Stimulated activated CD4-positive, alpha-beta T cell treated with anti-CD3 and anti-CD28 coated beads, Interleukin-1b, Interleukin-23, amount 100 ng/mL, for 4 hours (primary cell): Measurements from ENCODE around the gene ANXA2R.
"Not testable (repeated sequence)": the region's sequence is repeated elsewhere in the genome, so short reads cannot be mapped to it uniquely, and the experiment has no call there.

Experiments
- DNase-seq, 2 donors: peaks; one replicate each; pipeline ENCODE4 v3.0.0-alpha.2; 2020; ENCODE audit warnings: low read depth in 2 of 2

The ANXA2R gene

GRCh38 chr5:43060020-43060419 lies 19.9 kb upstream of the ANXA2R start:
- DNase-seq = not testable (repeated sequence)

- DNase-seq = not testable (repeated sequence)
Observed at GRCh38 chr5:43055098-43055497, 15.0 kb upstream of the ANXA2R start.

DNA sequence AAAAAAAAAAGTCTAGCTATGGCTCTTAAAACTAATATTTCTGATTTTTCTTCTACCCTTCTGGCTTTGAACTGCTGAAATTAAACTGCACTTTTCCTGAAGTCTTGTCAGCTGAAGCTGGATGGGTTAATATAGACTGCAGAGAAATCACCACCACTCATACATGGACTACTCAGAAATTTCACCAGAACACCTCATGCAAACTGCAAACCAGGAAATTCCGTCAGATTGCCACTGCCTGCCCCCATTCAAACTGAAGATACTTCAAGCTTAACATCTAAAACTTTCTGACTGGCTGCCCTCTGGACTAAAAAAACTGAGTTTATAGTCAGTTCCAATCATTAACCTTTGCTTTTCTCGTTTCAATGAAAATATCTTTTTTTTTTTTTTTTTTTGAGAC lies 11.6 kb upstream of the ANXA2R start:
- DNase-seq = no peak

GRCh38 chr5:43050384-43050783 lies 10.3 kb upstream of the ANXA2R start:
- DNase-seq = no peak

- no peak for DNase-seq
Observed at GRCh38 chr5:43049236-43049635, 9.1 kb upstream of the ANXA2R start.

DNA sequence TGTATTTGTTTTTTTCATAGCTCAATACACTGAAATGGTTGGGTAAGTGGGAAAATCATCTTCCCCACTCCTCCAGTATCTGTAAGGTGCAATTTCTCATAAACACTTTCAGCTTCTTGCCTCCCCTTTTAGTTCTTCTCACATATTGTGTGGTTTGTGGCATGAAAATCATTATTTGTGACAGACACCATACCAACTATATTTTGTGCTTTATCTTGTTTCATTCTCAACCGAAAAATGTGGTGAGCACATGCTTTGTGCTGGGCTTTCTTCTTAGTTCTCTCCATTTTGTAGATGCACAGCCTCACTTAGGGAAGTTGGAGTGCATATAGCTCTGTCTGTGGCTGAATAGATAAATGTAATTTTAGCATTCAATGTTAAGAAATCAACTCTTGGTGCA lies 6.4 kb upstream of the ANXA2R start:
- DNase-seq = no peak

- no peak for DNase-seq
Observed at GRCh38 chr5:43045236-43045635, 5.1 kb upstream of the ANXA2R start.

DNA sequence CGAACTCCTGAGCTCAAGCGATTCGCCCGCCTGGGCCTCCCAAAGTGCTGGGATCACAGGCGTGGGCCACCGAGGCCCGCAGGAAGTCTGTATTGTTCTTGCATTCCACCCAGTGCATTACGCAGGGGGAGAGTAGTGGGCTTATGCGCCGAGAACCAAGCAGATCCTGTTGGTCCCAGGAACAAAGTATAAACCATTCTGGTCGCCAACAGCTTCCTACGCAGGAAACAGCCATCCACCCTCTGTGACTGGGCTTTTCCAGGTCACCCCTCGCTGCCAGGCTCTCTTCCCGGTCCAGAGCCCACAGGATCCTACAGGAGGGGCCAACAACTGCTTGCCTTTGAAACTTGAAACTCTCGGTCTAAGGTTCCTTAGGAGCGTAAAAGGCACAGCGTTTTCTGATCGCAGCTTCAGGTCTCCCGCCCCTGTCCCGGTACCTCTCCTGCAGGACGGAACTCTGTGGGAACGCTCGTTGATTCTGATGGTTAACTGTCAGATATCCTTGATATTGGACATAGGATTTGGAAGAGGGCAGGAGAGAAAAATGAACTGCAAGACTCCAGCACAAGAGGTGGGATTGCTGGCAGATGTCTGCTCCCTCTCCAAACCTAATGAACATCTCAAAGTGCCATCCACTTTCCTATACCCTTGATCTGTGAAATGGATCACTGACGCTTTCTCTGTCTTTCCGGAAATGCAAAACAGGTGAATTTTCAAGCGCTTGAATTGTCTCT lies 4.2 kb upstream of the ANXA2R start:
- DNase-seq = no peak

- DNase-seq = no peak
Observed at GRCh38 chr5:43043400-43043756, 3.3 kb upstream of the ANXA2R start.

GRCh38 chr5:43042626-43043399 lies 2.7 kb upstream of the ANXA2R start:
- no peak for DNase-seq

DNA sequence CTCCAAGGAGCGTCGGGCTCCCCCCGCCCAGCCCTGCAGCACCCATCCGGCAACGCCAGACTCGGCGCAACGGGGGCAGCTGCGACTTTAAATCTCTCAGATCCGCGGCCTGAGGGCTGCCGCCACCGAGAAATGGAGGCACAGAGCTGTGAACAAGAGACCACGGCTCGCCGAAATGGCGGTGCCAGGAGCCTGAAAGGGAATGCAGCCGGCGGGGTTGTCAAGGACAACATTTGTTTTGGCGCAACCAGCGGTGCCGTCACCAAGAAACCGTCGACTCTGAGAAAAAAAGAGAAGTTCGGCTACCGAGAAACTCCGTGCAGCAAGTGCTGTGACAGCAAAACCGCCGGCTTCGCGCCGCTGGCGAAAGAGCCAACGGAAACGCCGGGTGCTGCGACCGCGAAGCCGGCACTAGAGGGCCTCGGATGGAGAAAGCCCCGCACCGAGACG lies 2.1 kb upstream of the ANXA2R start:
- DNase-seq = peak; percentile 56 to 60

DNA sequence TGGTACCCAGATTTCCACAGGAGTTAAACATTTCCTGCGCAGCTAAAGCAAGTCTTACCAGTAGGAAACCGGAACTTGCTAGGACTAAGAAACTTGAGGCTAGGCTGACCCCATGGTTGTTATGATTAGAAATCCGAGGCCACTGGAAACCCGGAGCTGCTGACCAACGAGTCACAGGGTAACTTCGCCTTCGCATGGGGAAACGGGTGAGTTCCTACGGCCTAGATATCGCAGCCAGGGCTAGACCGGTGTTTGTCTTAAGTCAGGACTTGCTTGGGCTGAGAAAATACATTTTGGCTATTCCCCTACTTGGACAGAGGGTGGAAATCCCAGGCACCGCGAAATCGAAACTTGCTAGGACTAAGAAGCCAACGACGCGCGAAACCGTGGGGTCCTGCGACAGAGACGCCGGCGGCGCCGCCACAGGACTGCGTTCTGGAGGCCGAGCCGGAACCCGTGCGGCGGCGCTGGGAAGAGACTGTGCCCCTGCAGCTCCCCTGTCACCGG lies 1.6 kb upstream of the ANXA2R start:
- DNase-seq = peak; percentile 49 to 59

GRCh38 chr5:43041110-43041668 lies 1.1 kb upstream of the ANXA2R start:
- peak in 1 of 2 donors; percentile 9 for DNase-seq

DNA sequence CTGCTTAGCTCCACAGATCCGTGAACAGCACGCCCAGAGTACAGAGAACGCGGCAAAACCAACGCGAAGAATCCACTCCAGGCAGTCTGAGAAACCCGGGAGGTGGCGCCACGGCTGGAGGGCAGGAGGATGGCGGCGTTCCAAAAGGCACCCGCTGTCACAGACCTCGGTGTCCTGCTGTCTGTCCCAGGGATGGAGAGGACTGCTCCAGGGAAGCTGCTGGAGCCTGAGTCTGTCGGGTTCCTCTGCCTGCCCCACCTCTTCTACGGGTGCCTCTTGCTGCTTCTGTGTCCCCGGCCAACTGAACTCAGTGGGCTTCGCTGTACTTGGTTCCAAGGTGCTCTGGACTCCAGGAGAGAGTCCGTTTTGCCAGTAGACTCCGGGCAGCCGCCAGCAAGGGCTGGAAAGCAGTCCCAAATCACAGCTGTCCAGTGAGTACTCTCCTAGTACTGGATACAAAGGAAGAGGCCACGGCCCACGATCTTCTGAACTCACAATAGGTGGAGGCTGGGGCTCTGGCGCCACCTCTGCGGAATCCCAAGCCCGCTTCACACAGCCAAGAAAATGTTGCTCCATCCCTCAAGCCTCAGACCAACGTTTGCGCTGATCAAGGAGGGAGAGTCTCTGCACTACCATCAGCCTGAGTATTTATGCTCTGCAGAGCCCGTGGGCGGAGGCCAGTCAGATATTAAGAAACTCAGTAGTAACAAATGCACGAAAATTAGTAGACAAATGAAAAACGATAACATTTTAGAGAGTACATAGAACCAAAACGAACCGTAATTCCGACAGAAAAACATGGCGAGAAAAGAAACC lies 440 bp downstream of the ANXA2R start:
- peak in 1 of 2 donors; percentile 52 for DNase-seq

DNA sequence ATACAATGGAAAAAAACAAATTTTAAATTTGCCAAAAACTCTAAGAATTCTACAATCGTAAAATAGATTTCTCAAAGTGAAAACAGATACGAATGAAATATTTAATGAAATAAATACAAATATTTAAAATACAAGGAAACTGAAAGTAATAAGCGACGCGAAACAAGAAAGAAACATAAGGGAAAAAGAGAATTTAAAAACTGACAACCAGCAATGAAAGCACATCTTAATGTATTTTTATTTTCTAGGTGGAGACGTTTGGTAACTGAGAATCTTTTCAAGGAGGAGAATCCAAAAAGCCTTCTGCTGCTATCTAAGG lies 1.0 kb downstream of the ANXA2R start:
- DNase-seq = no peak

- DNase-seq = no peak
Observed at GRCh38 chr5:43038496-43038989, 1.6 kb downstream of the ANXA2R start.

- DNase-seq = no peak
Observed at GRCh38 chr5:43037636-43038495, 2.3 kb downstream of the ANXA2R start.

- DNase-seq = no peak
Observed at GRCh38 chr5:43036856-43037635, 3.1 kb downstream of the ANXA2R start.

DNA sequence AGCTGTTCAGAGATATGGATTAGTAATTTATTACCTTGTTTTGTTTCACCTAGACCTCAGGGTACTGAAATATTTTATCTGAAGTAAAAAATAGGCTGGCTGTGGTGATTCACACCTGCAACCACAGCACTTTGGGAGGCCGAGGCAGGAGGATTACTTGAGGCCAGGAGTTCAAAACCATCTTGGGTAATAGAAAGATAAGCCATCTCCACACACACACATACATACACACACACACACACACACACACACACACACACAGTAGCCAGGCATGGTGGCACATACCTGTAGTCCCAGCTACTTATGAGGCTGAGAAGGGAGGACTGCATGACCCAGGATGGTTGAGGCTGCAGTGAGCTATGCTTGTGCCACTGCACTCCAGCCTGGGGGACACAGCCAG lies 3.7 kb downstream of the ANXA2R start:
- DNase-seq = no peak

DNA sequence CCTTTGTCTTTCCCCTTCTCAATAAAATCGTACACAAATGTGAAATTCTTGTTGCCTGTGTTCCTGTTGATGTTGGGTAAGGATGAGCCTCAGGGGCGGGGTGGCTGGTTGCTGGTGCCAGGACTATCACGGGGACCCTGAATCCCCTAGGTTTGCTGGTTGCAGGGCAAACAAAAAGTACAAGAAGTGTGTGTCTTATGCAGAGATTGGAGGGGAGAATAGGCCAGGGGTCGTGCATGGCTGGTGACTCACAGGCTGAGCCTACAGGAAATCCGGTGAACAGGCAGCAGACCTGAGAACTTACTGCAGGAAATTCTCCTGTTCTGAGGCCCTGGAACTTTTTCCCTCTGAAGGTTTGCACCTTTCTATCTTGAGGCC lies 5.5 kb downstream of the ANXA2R start:
- no peak for DNase-seq
